Parathyroid adenoma (tissue), 2 donors: ENCODE data around the gene OR8D1.

Source experiments
- H2AFZ ChIP-seq: fragments of 300-600 bp; sonication (generic); one replicate; pipeline ENCODE4 v1.7.0; 2017; ENCODE audit warnings: antibody characterized with exemption, mild to moderate bottlenecking
- H3K27ac ChIP-seq: fragments of 300-600 bp; sonication (generic); one replicate; pipeline ENCODE4 v1.7.0; 2017
- H3K27me3 ChIP-seq: fragments of 300-600 bp; sonication (generic); one replicate; pipeline ENCODE4 v1.7.0; 2017; ENCODE audit warnings: low read length; ENCODE audit not compliant: control insufficient read depth, insufficient read depth
- H3K36me3 ChIP-seq: fragments of 300-600 bp; sonication (generic); one replicate; pipeline ENCODE4 v1.7.0; 2017; ENCODE audit warnings: low read length; ENCODE audit not compliant: control insufficient read depth, insufficient read depth
- H3K4me1 ChIP-seq: fragments of 300-600 bp; sonication (generic); one replicate; pipeline ENCODE4 v1.7.0; 2017; ENCODE audit warnings: control low read depth
- H3K4me2 ChIP-seq: fragments of 300-600 bp; sonication (generic); one replicate; pipeline ENCODE4 v1.7.0; 2017; ENCODE audit warnings: low read length
- H3K4me3 ChIP-seq: fragments of 300-600 bp; sonication (generic); one replicate; pipeline ENCODE4 v1.7.0; 2017; ENCODE audit warnings: low read depth, low read length
- H3K79me2 ChIP-seq: fragments of 300-600 bp; sonication (generic); one replicate; pipeline ENCODE4 v1.7.0; 2017; ENCODE audit warnings: control low read depth
- H3K9ac ChIP-seq: fragments of 300-600 bp; sonication (generic); one replicate; pipeline ENCODE4 v1.7.0; 2017; ENCODE audit warnings: mild to moderate bottlenecking
- H3K9me3 ChIP-seq: fragments of 300-600 bp; sonication (generic); one replicate; pipeline ENCODE4 v1.7.0; 2017; ENCODE audit warnings: low read length; ENCODE audit not compliant: control insufficient read depth
- TF ChIP-seq, protein P1 (sequence below): fragments of 300-600 bp; sonication (generic); IDR thresholded peaks from one replicate; pipeline ENCODE4 v1.7.0; 2017; ENCODE audit warnings: antibody characterized with exemption, mild to moderate bottlenecking
- donor health status: primary hyperparathyroidism.

The OR8D1 gene

DNA sequence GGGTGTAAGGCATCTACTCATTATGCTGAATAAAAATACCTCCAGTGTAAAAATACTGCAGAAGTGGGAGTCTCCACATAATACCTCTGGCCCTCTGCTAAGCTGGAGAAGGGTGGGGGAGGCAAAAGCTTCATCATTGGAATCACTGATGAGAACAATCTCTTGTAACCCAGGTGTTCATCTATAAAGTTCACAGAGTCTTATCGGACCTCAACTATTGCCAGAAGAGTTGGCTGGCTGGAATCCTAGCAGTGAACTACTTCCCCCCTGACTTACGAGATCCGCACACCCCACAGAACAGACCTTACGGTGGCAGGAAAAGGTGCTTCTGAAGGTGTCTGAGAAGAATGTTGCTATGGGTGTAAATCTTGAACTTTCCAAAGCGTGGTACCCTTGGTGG lies 2.5 kb downstream of the OR8D1 start:
- Histone ChIP-seq H3K79me2 (no peaks in the 10 kb centered on the region), H3K27ac (no peak overlapping the region), H3K4me2 (no peak overlapping the region), H3K4me3 (no peak overlapping the region), H3K4me1 (no peaks in the 10 kb centered on the region), H3K9me3 (no peaks in the 10 kb centered on the region), H2AFZ (no peak overlapping the region), H3K36me3 (no peaks in the 10 kb centered on the region), H3K9ac (no peak overlapping the region), H3K27me3 (no peaks in the 10 kb centered on the region)
- TF ChIP-seq, protein P1, sequence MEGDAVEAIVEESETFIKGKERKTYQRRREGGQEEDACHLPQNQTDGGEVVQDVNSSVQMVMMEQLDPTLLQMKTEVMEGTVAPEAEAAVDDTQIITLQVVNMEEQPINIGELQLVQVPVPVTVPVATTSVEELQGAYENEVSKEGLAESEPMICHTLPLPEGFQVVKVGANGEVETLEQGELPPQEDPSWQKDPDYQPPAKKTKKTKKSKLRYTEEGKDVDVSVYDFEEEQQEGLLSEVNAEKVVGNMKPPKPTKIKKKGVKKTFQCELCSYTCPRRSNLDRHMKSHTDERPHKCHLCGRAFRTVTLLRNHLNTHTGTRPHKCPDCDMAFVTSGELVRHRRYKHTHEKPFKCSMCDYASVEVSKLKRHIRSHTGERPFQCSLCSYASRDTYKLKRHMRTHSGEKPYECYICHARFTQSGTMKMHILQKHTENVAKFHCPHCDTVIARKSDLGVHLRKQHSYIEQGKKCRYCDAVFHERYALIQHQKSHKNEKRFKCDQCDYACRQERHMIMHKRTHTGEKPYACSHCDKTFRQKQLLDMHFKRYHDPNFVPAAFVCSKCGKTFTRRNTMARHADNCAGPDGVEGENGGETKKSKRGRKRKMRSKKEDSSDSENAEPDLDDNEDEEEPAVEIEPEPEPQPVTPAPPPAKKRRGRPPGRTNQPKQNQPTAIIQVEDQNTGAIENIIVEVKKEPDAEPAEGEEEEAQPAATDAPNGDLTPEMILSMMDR: no peak

DNA sequence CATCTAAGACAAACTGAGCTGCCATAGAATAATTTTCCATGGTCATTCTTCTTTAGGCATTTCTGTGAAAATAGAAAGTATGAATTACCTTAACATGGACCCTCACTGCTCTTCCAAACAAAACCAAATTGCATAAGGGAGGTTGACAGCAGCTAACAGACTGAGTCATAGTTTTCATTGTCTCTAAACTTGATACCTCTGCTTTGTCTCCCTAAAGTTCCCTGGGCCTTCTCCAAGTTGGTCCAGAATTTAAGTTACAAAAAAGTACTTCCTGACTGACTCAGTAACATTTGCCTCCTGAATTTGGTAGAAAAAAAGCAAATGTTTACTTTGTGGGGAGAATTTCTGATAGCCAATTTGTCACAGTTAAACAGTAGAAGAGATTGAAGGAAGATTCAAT lies 3.0 kb downstream of the OR8D1 start:
- H3K27ac ChIP-seq: no peak overlapping the region
- no peak overlapping the region for H3K4me2 ChIP-seq
- H3K27me3 ChIP-seq: no peaks in the 10 kb centered on the region
- no peaks in the 10 kb centered on the region for H3K9me3 ChIP-seq
- TF ChIP-seq, protein P1: no peak
- no peak overlapping the region for H3K4me3 ChIP-seq
- no peak overlapping the region for H3K9ac ChIP-seq
- no peaks in the 10 kb centered on the region for H3K36me3 ChIP-seq
- H3K79me2 ChIP-seq: no peaks in the 10 kb centered on the region
- no peaks in the 10 kb centered on the region for H3K4me1 ChIP-seq
- H2AFZ ChIP-seq: no peak overlapping the region

DNA sequence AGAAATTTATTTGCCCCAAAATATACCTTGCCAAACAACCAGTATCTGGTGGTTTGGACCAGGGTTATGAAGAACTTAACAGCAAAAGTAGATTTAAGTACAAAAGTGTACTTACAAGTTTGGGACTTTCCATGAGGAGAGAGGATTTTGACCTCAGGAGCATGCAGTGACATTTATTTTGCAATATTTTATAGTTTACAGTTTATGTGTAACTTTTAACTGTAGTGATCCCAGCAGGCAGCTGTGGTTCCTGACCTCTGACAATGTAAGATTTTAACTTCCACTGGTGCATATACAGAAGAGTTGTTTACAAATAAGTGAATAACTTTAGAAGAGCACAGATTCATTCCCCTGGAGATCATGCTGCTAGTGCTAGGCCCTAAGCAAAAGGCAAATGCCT lies 6.7 kb downstream of the OR8D1 start:
- Histone ChIP-seq H2AFZ (no peak overlapping the region), H3K4me1 (no peaks in the 10 kb centered on the region), H3K4me2 (no peak overlapping the region), H3K79me2 (no peaks in the 10 kb centered on the region), H3K9ac (no peak overlapping the region), H3K36me3 (no peaks in the 10 kb centered on the region), H3K9me3 (no peaks in the 10 kb centered on the region), H3K27me3 (no peaks in the 10 kb centered on the region), H3K27ac (no peak overlapping the region), H3K4me3 (no peak overlapping the region)
- TF ChIP-seq, protein P1: no peak

DNA sequence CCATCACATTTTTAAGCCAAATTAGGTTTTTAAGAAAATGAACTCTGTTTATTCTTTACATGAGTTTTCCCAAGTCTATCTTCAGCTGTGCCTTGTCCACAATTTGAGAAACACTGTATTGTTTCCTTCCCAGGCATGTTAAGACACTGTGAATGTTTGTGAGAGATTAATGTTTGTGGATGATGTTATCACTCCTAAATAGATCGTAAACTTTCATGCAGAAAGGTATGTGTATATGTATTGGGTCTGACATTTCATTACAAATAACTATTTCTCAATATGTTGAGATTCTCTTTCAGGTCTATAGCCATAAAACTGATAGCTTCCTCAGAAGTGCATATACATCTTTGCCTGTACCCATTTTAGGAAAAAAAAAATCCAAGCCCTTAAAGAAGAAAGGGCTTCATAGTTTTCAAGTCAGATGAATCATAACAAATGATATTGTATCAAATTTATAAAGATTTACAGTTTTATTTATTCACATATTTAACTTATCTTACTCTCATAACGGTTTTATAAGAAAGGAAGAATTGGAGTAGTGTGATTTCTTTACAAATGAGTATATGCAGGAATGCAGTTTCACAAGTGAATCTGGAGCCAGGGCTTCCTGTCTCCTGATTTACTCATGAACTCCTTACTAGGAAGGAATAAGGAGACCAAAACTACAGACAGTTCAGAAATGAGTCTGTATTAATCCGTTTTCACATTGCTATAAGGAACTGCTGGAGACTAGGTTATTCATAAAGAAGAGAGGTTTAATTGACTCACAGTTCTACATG lies 11.2 kb downstream of the OR8D1 start:
- no peaks in the 10 kb centered on the region for H3K9me3 ChIP-seq
- TF ChIP-seq, protein P1: no peak
- H3K79me2 ChIP-seq: no peaks in the 10 kb centered on the region
- H3K4me2 ChIP-seq: no peak overlapping the region
- H3K4me3 ChIP-seq: no peak overlapping the region
- no peaks in the 10 kb centered on the region for H3K36me3 ChIP-seq
- H3K27me3 ChIP-seq: no peaks in the 10 kb centered on the region
- no peak overlapping the region for H3K9ac ChIP-seq
- H2AFZ ChIP-seq: no peak overlapping the region
- no peak overlapping the region for H3K27ac ChIP-seq
- H3K4me1 ChIP-seq: no peaks in the 10 kb centered on the region

DNA sequence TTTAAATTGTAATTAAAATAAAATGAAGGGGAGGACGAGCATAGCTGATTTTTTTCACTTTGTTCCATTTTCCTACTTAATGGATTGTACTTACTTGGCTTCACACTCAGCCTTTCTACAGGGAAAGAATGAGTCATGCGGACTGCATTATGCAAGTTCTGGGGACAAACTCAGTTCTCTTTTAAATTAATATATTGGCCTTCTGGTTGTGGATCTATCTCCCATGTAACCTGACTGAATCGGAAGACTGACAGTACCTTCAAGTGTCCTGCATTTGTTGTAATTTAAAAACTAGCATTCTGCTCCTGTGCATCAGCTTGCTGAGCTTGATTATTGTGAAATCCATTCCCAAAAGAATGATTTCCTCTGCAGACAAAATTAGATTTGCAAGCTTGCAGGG lies 12.2 kb downstream of the OR8D1 start:
- no peak overlapping the region for H2AFZ ChIP-seq
- TF ChIP-seq, protein P1: no peak
- H3K79me2 ChIP-seq: no peaks in the 10 kb centered on the region
- H3K4me2 ChIP-seq: no peak overlapping the region
- no peak overlapping the region for H3K9ac ChIP-seq
- no peaks in the 10 kb centered on the region for H3K27me3 ChIP-seq
- H3K9me3 ChIP-seq: no peaks in the 10 kb centered on the region
- H3K4me1 ChIP-seq: no peaks in the 10 kb centered on the region
- no peaks in the 10 kb centered on the region for H3K36me3 ChIP-seq
- no peak overlapping the region for H3K27ac ChIP-seq
- no peak overlapping the region for H3K4me3 ChIP-seq
